ENCODE data around the gene TARBP2.
"Not testable (repeated sequence)": the region's sequence is repeated elsewhere in the genome, so short reads cannot be mapped to it uniquely, and the experiment has no call there.

The TARBP2 gene

GRCh38 chr12:53476769-53477209 is 24.3 kb upstream of the TARBP2 start:
- peak in 1 of 2 donors; percentile 46 for DNase-seq

GRCh38 chr12:53478865-53479264 is 22.2 kb upstream of the TARBP2 start:
- no peak for DNase-seq

GRCh38 chr12:53479331-53479730 is 21.8 kb upstream of the TARBP2 start:
- DNase-seq, result no peak

GRCh38 chr12:53480491-53481442 is 20.3 kb upstream of the TARBP2 start:
- no peak for DNase-seq

GRCh38 chr12:53481458-53481857 is 19.6 kb upstream of the TARBP2 start:
- DNase-seq, result not testable (repeated sequence)

GRCh38 chr12:53481939-53482586 is 19.0 kb upstream of the TARBP2 start:
- DNase-seq, result peak in 1 of 2 donors; percentile 30

- no peak for DNase-seq
Observed at GRCh38 chr12:53482626-53483168, 18.4 kb upstream of the TARBP2 start.

GRCh38 chr12:53483225-53483978 is 17.7 kb upstream of the TARBP2 start:
- no peak for DNase-seq

- DNase-seq, result no peak
Observed at GRCh38 chr12:53483979-53484377, 17.1 kb upstream of the TARBP2 start.

- no peak for DNase-seq
Observed at GRCh38 chr12:53484686-53485575, 16.2 kb upstream of the TARBP2 start.

GRCh38 chr12:53485955-53486735 is 14.9 kb upstream of the TARBP2 start:
- no peak for DNase-seq

GRCh38 chr12:53486736-53487487 is 14.2 kb upstream of the TARBP2 start:
- DNase-seq, result no peak

GRCh38 chr12:53489242-53489864 is 11.7 kb upstream of the TARBP2 start:
- DNase-seq, result no peak

GRCh38 chr12:53492188-53492587 is 8.9 kb upstream of the TARBP2 start:
- DNase-seq, result no peak

GRCh38 chr12:53492830-53493609 is 8.1 kb upstream of the TARBP2 start:
- peak; percentile 89 to 91 for DNase-seq

- DNase-seq, result no peak
Observed at GRCh38 chr12:53493610-53494391, 7.3 kb upstream of the TARBP2 start.

- no peak for DNase-seq
Observed at GRCh38 chr12:53495903-53496751, 5.0 kb upstream of the TARBP2 start.

All from CD4-positive, alpha-beta T cell treated with Interleukin-4 for 1 hour (primary cell).